ENCODE measurements around the gene CLPTM1. TPM values are rescaled to one million over a fixed set of nuclear protein-coding genes. Genes with fewer than 3 reads are reported as not detected.

The CLPTM1 gene
- total RNA-seq, 1 experiment from 2014 or later: 138 TPM

DNA sequence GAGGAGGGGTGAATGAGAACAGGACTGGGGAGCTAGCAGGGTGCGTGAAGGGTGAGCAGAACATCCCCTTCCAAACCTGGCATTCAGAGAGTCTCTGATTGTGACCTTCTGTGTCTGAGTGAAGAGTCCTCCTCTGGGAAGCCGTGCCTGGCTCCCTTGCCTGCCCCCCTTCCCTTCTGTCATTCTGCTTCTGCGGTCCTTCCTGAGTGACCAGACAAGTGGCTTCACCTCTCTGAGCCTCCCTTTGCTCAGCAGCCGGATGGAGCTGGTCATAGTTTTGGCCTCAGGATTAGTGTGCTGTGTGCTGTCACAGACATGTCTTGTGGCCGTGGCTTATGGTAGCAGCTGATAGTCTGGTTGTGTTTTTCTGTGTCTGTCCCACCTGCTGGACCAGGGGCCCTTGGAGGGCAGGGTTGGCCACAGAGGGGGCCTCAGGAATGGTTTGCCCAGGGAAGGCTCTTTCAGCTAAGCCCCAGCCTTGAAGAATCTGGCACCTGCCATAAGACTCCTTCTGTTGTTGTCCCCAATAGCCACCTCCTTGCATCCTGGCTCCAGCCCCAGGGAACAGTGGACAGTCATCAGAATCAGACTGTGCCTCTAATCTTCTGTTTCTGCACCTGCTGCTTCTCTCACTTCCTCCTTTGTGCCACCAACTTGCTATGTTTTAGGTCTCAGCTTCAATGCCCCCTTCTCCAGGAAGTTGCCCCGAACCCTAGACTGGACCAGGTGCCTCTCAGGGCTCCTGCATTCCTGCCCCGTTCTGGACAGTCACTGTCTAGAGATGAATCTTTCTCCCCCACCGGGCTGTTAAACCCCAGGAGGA, 5.9 kb downstream of the CLPTM1 start:
- no peak overlapping the region for H3K27ac ChIP-seq (ENCODE audit: low read depth, low read length, poor library complexity, severe bottlenecking)
- ChIA-PET CTCF (interaction anchor here (0.6 kb wide), 1 partner anchor 372 kb away, joined by 10 read pairs; no protein-coding TSS in a partner anchor), POLR2A (ENCODE audit: low non-redundant PET) (no interaction called here)
- H3K4me1 ChIP-seq (ENCODE audit: insufficient read depth, low read length, poor library complexity, severe bottlenecking): peaks cover 5% of the 10 kb centered on the region
- H3K27me3 ChIP-seq (replicated peaks; ENCODE audit: insufficient read depth, low read depth, low read length, poor library complexity): no peaks in the 10 kb centered on the region
- peaks cover 6% of the 10 kb centered on the region for H3K36me3 ChIP-seq (ENCODE audit: insufficient read depth, low read length, poor library complexity, severe bottlenecking)
- TF ChIP-seq, protein P1, sequence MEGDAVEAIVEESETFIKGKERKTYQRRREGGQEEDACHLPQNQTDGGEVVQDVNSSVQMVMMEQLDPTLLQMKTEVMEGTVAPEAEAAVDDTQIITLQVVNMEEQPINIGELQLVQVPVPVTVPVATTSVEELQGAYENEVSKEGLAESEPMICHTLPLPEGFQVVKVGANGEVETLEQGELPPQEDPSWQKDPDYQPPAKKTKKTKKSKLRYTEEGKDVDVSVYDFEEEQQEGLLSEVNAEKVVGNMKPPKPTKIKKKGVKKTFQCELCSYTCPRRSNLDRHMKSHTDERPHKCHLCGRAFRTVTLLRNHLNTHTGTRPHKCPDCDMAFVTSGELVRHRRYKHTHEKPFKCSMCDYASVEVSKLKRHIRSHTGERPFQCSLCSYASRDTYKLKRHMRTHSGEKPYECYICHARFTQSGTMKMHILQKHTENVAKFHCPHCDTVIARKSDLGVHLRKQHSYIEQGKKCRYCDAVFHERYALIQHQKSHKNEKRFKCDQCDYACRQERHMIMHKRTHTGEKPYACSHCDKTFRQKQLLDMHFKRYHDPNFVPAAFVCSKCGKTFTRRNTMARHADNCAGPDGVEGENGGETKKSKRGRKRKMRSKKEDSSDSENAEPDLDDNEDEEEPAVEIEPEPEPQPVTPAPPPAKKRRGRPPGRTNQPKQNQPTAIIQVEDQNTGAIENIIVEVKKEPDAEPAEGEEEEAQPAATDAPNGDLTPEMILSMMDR (conservative IDR thresholded peaks at IDR 0.05; ENCODE audit: low read depth, low read length): no peak
- TF ChIP-seq EZH2 (IDR thresholded peaks at IDR 0.05; ENCODE audit: borderline replicate concordance, low read depth, low read length, poor library complexity, severe bottlenecking): no peak
- intact Hi-C loops (cut with micrococcal nuclease; ENCODE audit: unreplicated experiment): no loop called here
- no TSS peak for BruUV-seq (replicated peaks)
- no peaks in the 10 kb centered on the region for H3K9me3 ChIP-seq (ENCODE audit: low read depth, low read length, poor library complexity, severe bottlenecking)
- no peak overlapping the region for H3K4me3 ChIP-seq (ENCODE audit: low read depth, low read length, poor library complexity, severe bottlenecking)
- DNase-seq (ENCODE audit: low spot score): no peak

DNA sequence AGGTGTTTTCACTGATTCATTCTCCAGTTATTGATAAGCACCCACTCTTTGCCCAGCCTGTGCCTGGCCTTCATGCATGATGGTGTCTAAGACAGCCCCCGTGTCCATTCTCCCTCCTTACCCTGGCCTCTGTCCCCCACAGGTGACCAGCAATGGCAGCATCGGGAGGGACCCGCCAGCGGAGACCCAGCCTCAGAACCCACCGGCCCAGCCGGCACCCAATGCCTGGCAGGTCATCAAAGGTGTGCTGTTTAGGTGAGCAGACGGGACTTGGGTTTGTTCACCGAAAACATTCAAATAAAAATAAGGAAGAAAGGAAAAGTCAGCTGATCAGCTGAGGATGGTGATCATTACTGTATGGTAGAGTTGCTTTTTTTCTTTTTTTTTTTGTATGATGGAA, 6.6 kb downstream of the CLPTM1 start:
- Histone ChIP-seq H3K27me3 (replicated peaks; ENCODE audit: insufficient read depth, low read depth, low read length, poor library complexity) (no peaks in the 10 kb centered on the region), H3K9me3 (ENCODE audit: low read depth, low read length, poor library complexity, severe bottlenecking) (no peaks in the 10 kb centered on the region), H3K27ac (ENCODE audit: low read depth, low read length, poor library complexity, severe bottlenecking) (no peak overlapping the region), H3K4me3 (ENCODE audit: low read depth, low read length, poor library complexity, severe bottlenecking) (no peak overlapping the region), H3K4me1 (ENCODE audit: insufficient read depth, low read length, poor library complexity, severe bottlenecking) (no peaks in the 10 kb centered on the region), H3K36me3 (ENCODE audit: insufficient read depth, low read length, poor library complexity, severe bottlenecking) (peaks cover 6% of the 10 kb centered on the region)
- CTCF ChIA-PET: no interaction called here
- TF ChIP-seq, protein P1 (conservative IDR thresholded peaks at IDR 0.05; ENCODE audit: low read depth, low read length): no peak
- TF ChIP-seq EZH2 (IDR thresholded peaks at IDR 0.05; ENCODE audit: borderline replicate concordance, low read depth, low read length, poor library complexity, severe bottlenecking): no peak
- intact Hi-C loops (cut with micrococcal nuclease; ENCODE audit: unreplicated experiment): no loop called here
- no peak for DNase-seq (ENCODE audit: low spot score)
- BruUV-seq (replicated peaks): no TSS peak
- POLR2A ChIA-PET (ENCODE audit: low non-redundant PET): no interaction called here

DNA sequence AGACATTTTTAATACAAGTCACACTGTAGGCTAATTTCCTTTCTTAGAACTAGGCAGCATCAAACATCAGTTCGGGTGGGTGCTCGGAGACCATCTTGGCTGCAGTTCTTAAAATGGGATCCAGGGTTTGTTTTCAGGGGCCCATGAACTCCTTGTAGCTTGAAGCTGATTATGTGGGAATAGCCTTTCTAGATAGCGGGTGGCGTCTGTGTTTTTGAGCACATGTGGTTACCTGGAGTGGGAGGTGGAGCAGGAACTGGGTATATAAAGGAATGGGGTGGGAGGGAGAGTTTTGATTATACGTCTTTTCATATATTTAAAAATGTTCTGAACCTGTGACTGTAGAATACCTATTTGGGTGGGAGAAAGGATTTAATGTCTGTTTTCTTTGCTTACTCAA, 12.9 kb downstream of the CLPTM1 start:
- POLR2A ChIA-PET (ENCODE audit: low non-redundant PET): no interaction called here
- no peaks in the 10 kb centered on the region for H3K27me3 ChIP-seq (replicated peaks; ENCODE audit: insufficient read depth, low read depth, low read length, poor library complexity)
- no peaks in the 10 kb centered on the region for H3K9me3 ChIP-seq (ENCODE audit: low read depth, low read length, poor library complexity, severe bottlenecking)
- DNase-seq (ENCODE audit: low spot score): no peak
- H3K36me3 ChIP-seq (ENCODE audit: insufficient read depth, low read length, poor library complexity, severe bottlenecking): peaks cover 13% of the 10 kb centered on the region
- H3K27ac ChIP-seq (ENCODE audit: low read depth, low read length, poor library complexity, severe bottlenecking): no peak overlapping the region
- intact Hi-C loops (cut with micrococcal nuclease; ENCODE audit: unreplicated experiment): no loop called here
- no peak overlapping the region for H3K4me3 ChIP-seq (ENCODE audit: low read depth, low read length, poor library complexity, severe bottlenecking)
- CTCF ChIA-PET: no interaction called here
- BruUV-seq (replicated peaks): no TSS peak
- TF ChIP-seq EZH2 (IDR thresholded peaks at IDR 0.05; ENCODE audit: borderline replicate concordance, low read depth, low read length, poor library complexity, severe bottlenecking): no peak
- TF ChIP-seq, protein P1 (conservative IDR thresholded peaks at IDR 0.05; ENCODE audit: low read depth, low read length): no peak
- H3K4me1 ChIP-seq (ENCODE audit: insufficient read depth, low read length, poor library complexity, severe bottlenecking): no peaks in the 10 kb centered on the region

Measured in A673 (cell line).